Measurements from ENCODE around the gene PLB1. TPM values are rescaled to one million over a fixed set of nuclear protein-coding genes. Genes with fewer than 3 reads are reported as not detected.

Gene PLB1
- total RNA-seq, 1 donor from 2014 or later = 0.64 TPM

DNA sequence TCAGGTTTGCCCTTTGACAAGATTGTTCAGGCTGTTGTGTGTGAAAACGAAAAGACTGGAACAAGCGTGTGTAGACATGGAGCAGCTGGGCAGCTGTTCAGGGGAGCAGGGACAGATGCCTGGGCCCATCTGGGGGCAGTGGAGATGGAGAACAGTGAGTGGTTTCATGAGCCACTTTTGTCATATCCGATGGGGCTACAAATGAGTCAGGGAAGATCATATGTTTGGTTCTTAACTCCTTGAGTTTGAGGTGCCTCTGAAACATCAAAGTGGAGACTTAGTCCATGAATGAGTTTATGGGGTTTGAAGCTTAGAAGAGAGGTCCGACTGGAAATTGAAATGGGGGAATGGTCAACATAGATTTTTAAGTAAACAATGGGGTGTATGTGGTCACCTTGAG lies 9.3 kb upstream of the PLB1 start:
- CTCF ChIA-PET = no interaction called here
- Mint-ChIP-seq H3K4me1 (no peaks in the 10 kb centered on the region), H3K4me3 (no peak overlapping the region), H3K36me3 (ENCODE audit: low read depth) (no peaks in the 10 kb centered on the region), H3K9me3 (no peaks in the 10 kb centered on the region), H3K27ac (no peak overlapping the region), H3K27me3 (peaks cover 4% of the 10 kb centered on the region)
- TF ChIP-seq, protein P1, sequence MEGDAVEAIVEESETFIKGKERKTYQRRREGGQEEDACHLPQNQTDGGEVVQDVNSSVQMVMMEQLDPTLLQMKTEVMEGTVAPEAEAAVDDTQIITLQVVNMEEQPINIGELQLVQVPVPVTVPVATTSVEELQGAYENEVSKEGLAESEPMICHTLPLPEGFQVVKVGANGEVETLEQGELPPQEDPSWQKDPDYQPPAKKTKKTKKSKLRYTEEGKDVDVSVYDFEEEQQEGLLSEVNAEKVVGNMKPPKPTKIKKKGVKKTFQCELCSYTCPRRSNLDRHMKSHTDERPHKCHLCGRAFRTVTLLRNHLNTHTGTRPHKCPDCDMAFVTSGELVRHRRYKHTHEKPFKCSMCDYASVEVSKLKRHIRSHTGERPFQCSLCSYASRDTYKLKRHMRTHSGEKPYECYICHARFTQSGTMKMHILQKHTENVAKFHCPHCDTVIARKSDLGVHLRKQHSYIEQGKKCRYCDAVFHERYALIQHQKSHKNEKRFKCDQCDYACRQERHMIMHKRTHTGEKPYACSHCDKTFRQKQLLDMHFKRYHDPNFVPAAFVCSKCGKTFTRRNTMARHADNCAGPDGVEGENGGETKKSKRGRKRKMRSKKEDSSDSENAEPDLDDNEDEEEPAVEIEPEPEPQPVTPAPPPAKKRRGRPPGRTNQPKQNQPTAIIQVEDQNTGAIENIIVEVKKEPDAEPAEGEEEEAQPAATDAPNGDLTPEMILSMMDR (IDR thresholded peaks at IDR 0.05) = no peak
- no peak for DNase-seq
- no peak for ATAC-seq (ENCODE audit: low read depth)
- intact Hi-C loops (cut with micrococcal nuclease) = no loop called here
- POLR2A ChIA-PET = no interaction called here

DNA sequence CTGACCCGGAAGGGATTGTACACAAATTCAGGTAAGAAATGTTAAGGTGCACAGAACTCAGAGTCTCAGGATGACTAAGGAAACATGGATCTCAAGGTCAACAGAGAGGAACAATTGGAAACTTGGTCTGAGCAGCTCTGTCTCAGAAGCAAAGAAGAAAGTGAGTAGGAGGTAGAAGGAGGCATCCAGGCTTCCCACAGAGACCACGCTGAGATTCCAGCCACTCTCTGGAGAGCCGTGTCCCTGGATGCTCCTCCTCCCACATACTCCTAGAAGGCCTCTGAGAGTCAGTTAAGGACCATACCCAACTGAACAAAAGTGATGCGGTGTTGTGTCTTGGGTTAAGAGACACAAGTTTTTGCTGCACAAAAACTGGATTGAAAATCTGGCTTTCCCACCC lies 8.6 kb upstream of the PLB1 start:
- TF ChIP-seq, protein P1 (IDR thresholded peaks at IDR 0.05) = no peak
- Mint-ChIP-seq H3K27ac (no peak overlapping the region), H3K36me3 (ENCODE audit: low read depth) (no peaks in the 10 kb centered on the region), H3K4me3 (no peak overlapping the region), H3K27me3 (peaks cover 4% of the 10 kb centered on the region), H3K4me1 (no peaks in the 10 kb centered on the region), H3K9me3 (no peaks in the 10 kb centered on the region)
- ChIA-PET POLR2A (no interaction called here), CTCF (no interaction called here)
- ATAC-seq (ENCODE audit: low read depth) (no peak), DNase-seq (no peak)
- intact Hi-C loops (cut with micrococcal nuclease) = no loop called here

DNA sequence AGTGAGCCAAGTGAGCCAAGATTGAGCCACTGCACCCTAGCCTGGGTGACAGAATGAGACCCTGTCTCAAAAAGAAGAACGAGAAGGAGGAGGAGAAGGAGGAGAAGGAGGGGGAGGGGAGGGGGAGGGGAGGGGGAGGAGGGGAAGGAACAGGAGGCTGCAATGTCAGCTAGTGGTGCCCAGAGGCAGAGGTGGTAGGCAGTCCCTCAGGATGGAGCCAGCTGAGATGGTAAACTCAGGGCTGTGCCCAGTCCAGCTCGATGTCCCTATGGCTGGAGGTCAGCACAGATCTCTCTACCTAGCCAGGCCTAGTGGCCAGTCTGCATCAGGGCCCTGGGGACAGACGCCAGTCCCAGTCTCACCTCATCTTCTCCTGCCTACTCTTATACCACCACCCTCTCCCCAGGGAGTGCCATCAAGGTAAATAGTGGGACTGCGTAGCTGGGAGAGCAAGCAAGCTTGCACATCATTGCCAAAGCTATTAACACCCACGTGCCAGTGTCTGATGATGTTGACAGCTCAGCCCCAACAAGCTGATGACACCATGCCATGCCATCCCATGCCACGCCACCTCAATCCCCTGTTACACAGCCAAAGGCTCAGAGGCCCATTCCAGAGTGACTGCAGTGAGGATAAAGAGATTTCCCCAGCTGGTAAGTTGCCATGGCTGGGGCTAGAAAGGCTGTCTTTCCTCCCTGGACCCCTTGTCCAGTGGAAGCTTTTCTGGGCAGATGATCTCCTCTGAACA lies 7.6 kb upstream of the PLB1 start:
- TF ChIP-seq, protein P1 (IDR thresholded peaks at IDR 0.05) = no peak
- DNase-seq (no peak), ATAC-seq (ENCODE audit: low read depth) (no peak)
- Mint-ChIP-seq H3K4me1 (no peaks in the 10 kb centered on the region), H3K27ac (no peak overlapping the region), H3K9me3 (no peaks in the 10 kb centered on the region), H3K4me3 (no peak overlapping the region), H3K36me3 (ENCODE audit: low read depth) (no peaks in the 10 kb centered on the region), H3K27me3 (peaks cover 4% of the 10 kb centered on the region)
- CTCF ChIA-PET = no interaction called here
- intact Hi-C loops (cut with micrococcal nuclease) = no loop called here
- POLR2A ChIA-PET = no interaction called here

- CTCF ChIA-PET = no interaction called here
Observed at GRCh38 chr2:28488858-28489575, 6.8 kb upstream of the PLB1 start.

GRCh38 chr2:28490558-28490957 lies 5.3 kb upstream of the PLB1 start:
- H3K36me3 Mint-ChIP-seq (ENCODE audit: low read depth) = no peaks in the 10 kb centered on the region
- ChIA-PET POLR2A (no interaction called here), CTCF (no interaction called here)
- TF ChIP-seq, protein P1 (IDR thresholded peaks at IDR 0.05) = no peak
- no peak overlapping the region for H3K4me3 Mint-ChIP-seq
- H3K4me1 Mint-ChIP-seq = no peaks in the 10 kb centered on the region
- no peak for DNase-seq
- intact Hi-C loops (cut with micrococcal nuclease) = no loop called here
- no peak overlapping the region for H3K27ac Mint-ChIP-seq
- ATAC-seq (ENCODE audit: low read depth) = no peak
- no peaks in the 10 kb centered on the region for H3K9me3 Mint-ChIP-seq
- H3K27me3 Mint-ChIP-seq = peaks cover 5% of the 10 kb centered on the region

More at GRCh38 chr2:28488858-28489575, 6.8 kb upstream of the PLB1 start:
- Mint-ChIP-seq H3K27me3 (peaks cover 2% of the 10 kb centered on the region), H3K27ac (no peak overlapping the region), H3K9me3 (no peaks in the 10 kb centered on the region), H3K4me3 (no peak overlapping the region), H3K4me1 (no peaks in the 10 kb centered on the region), H3K36me3 (ENCODE audit: low read depth) (no peaks in the 10 kb centered on the region)
- DNase-seq (no peak), ATAC-seq (ENCODE audit: low read depth) (no peak)
- intact Hi-C loops (cut with micrococcal nuclease) = no loop called here
- POLR2A ChIA-PET = no interaction called here
- TF ChIP-seq, protein P1 (IDR thresholded peaks at IDR 0.05) = no peak
